Caco-2 (cell line): Measurements from ENCODE around the gene TRAF3IP1. TPM values are rescaled to one million over a fixed set of nuclear protein-coding genes. Genes with fewer than 3 reads are reported as not detected.
"Not testable (repeated sequence)": the region's sequence is repeated elsewhere in the genome, so short reads cannot be mapped to it uniquely, and the experiment has no call there.

Source experiments
- BruUV-seq: library from RNA; stranded (reverse); fragments of 400-500 nt; replicated peaks from 2 replicates; lab custom pipeline; 2021; lab: Mats Ljungman, UMichigan
- CTCF ChIA-PET: fragments of 300-600 bp; sonication (Branson Sonifier 250); formaldehyde crosslinking; loops from one replicate; lab custom pipeline; 2022; ENCODE audit warnings: antibody characterized with exemption; lab: Charles Lee
- POLR2A ChIA-PET: fragments of 300-600 bp; sonication (Branson Sonifier 250); formaldehyde crosslinking; loops from one replicate; lab custom pipeline; 2022; ENCODE audit warnings: antibody characterized with exemption; lab: Charles Lee
- DNase-seq, 2 experiments: peaks; one replicate each; pipeline versions ENCODE4 v3.0.0 to v3.0.0-alpha.2; 2020 to 2022
- H3K27me3 ChIP-seq: replicated peaks from 2 replicates; pipeline ENCODE4 v1.6.0; 2011; ENCODE audit warnings: low read length; ENCODE audit not compliant: control insufficient read depth, insufficient read depth
- H3K36me3 ChIP-seq: 2 replicates; pipeline ENCODE4 v1.5.1; 2011; ENCODE audit warnings: low read length; ENCODE audit not compliant: control insufficient read depth, insufficient read depth
- H3K4me1 ChIP-seq: fragments of 250-450 bp; sonication (Bioruptor Pico); 2 replicates; pipeline ENCODE4 v1.5.1; 2020; ENCODE audit warnings: mild to moderate bottlenecking
- H3K4me3 ChIP-seq: 2 replicates; pipeline ENCODE4 v1.5.1; 2011; ENCODE audit warnings: low read depth, mild to moderate bottlenecking, control low read depth, low read length
- H3K9me3 ChIP-seq: fragments of 250-450 bp; sonication (Bioruptor Pico); 2 replicates; pipeline ENCODE4 v1.5.1; 2020; ENCODE audit warnings: mild to moderate bottlenecking, moderate library complexity
- H3K27ac Mint-ChIP-seq: one replicate; pipeline ENCODE4 v1.8.0; 2022; ENCODE audit warnings: mixed read lengths; ENCODE audit not compliant: unreplicated experiment
- H3K27me3 Mint-ChIP-seq: one replicate; pipeline ENCODE4 v1.8.0; 2022; ENCODE audit warnings: mixed read lengths; ENCODE audit not compliant: insufficient read depth, unreplicated experiment
- H3K36me3 Mint-ChIP-seq: one replicate; pipeline ENCODE4 v1.8.0; 2022; ENCODE audit warnings: mild to moderate bottlenecking, mixed read lengths; ENCODE audit not compliant: insufficient read depth, unreplicated experiment
- H3K4me1 Mint-ChIP-seq: one replicate; pipeline ENCODE4 v1.8.0; 2022; ENCODE audit warnings: low read depth, mixed read lengths; ENCODE audit not compliant: unreplicated experiment
- H3K4me3 Mint-ChIP-seq: one replicate; pipeline ENCODE4 v1.8.0; 2022; ENCODE audit warnings: mild to moderate bottlenecking, moderate library complexity, mixed read lengths; ENCODE audit not compliant: unreplicated experiment
- H3K9me3 Mint-ChIP-seq: one replicate; pipeline ENCODE4 v1.8.0; 2022; ENCODE audit warnings: mixed read lengths; ENCODE audit not compliant: unreplicated experiment
- intact Hi-C: fragments of 100-400 bp; cut with micrococcal nuclease; formaldehyde crosslinking; loops from one replicate; pipeline ENCODE4 v1.10.0; 2022; ENCODE audit not compliant: unreplicated experiment
- total RNA-seq: library from RNA; stranded (reverse); gene quantifications from 2 replicates; pipeline ENCODE4 v1.2.3, GENCODE V29; 2022
- TF ChIP-seq, protein P1 (sequence below), 2 experiments: fragments of 200-600 bp in 1 of 2; IDR thresholded peaks; 1 replicate in 1 of 2; 2 replicates in 1 of 2; pipeline versions ENCODE4 v1.5.1 to v1.8.0; 2011 to 2022; ENCODE audit warnings: antibody characterized with exemption in 1 of 2, control low read depth in 1 of 2, inconsistent platforms in 1 of 2, low read depth in 1 of 2, low read length in 1 of 2, mild to moderate bottlenecking in 1 of 2, moderate library complexity in 1 of 2; ENCODE audit not compliant: insufficient read depth in 1 of 2, severe bottlenecking in 1 of 2, unreplicated experiment in 1 of 2

The TRAF3IP1 gene
- total RNA-seq, 1 experiment from 2014 or later, result 7.4 TPM

GRCh38 chr2:238330391-238330790 is 10.1 kb downstream of the TRAF3IP1 start:
- H3K27me3 Mint-ChIP-seq, result no peaks in the 10 kb centered on the region
- no TSS peak for BruUV-seq
- H3K4me3 Mint-ChIP-seq, result no peak overlapping the region
- TF ChIP-seq, protein P1, sequence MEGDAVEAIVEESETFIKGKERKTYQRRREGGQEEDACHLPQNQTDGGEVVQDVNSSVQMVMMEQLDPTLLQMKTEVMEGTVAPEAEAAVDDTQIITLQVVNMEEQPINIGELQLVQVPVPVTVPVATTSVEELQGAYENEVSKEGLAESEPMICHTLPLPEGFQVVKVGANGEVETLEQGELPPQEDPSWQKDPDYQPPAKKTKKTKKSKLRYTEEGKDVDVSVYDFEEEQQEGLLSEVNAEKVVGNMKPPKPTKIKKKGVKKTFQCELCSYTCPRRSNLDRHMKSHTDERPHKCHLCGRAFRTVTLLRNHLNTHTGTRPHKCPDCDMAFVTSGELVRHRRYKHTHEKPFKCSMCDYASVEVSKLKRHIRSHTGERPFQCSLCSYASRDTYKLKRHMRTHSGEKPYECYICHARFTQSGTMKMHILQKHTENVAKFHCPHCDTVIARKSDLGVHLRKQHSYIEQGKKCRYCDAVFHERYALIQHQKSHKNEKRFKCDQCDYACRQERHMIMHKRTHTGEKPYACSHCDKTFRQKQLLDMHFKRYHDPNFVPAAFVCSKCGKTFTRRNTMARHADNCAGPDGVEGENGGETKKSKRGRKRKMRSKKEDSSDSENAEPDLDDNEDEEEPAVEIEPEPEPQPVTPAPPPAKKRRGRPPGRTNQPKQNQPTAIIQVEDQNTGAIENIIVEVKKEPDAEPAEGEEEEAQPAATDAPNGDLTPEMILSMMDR (IDR thresholded peaks at IDR 0.05; ENCODE audit: insufficient read depth in 1 of 2, low read depth in 1 of 2, low read length in 1 of 2, severe bottlenecking in 1 of 2, unreplicated experiment in 1 of 2), result no peak
- intact Hi-C loops, result no loop called here
- ChIA-PET POLR2A (no interaction called here), CTCF (no interaction called here)
- no peaks in the 10 kb centered on the region for H3K9me3 ChIP-seq
- H3K9me3 Mint-ChIP-seq, result no peaks in the 10 kb centered on the region
- H3K36me3 ChIP-seq, result no peaks in the 10 kb centered on the region
- H3K4me3 ChIP-seq, result no peak overlapping the region
- H3K27ac Mint-ChIP-seq, result no peak overlapping the region
- H3K4me1 ChIP-seq, result no peaks in the 10 kb centered on the region
- no peak for DNase-seq
- H3K36me3 Mint-ChIP-seq, result peaks cover 10% of the 10 kb centered on the region
- H3K27me3 ChIP-seq, result no peaks in the 10 kb centered on the region
- no peaks in the 10 kb centered on the region for H3K4me1 Mint-ChIP-seq

GRCh38 chr2:238331916-238332315 is 11.6 kb downstream of the TRAF3IP1 start:
- no TSS peak for BruUV-seq
- Histone ChIP-seq H3K27me3 (no peaks in the 10 kb centered on the region), H3K4me3 (no peak overlapping the region), H3K9me3 (no peaks in the 10 kb centered on the region), H3K36me3 (no peaks in the 10 kb centered on the region), H3K4me1 (no peaks in the 10 kb centered on the region)
- Mint-ChIP-seq H3K27ac (no peak overlapping the region), H3K27me3 (no peaks in the 10 kb centered on the region), H3K9me3 (no peaks in the 10 kb centered on the region), H3K4me1 (no peaks in the 10 kb centered on the region), H3K36me3 (peaks cover 10% of the 10 kb centered on the region), H3K4me3 (no peak overlapping the region)
- ChIA-PET POLR2A (no interaction called here), CTCF (no interaction called here)
- DNase-seq, result no peak
- TF ChIP-seq, protein P1 (IDR thresholded peaks at IDR 0.05; ENCODE audit: insufficient read depth in 1 of 2, low read depth in 1 of 2, low read length in 1 of 2, severe bottlenecking in 1 of 2, unreplicated experiment in 1 of 2), result no peak
- intact Hi-C loops, result no loop called here

DNA sequence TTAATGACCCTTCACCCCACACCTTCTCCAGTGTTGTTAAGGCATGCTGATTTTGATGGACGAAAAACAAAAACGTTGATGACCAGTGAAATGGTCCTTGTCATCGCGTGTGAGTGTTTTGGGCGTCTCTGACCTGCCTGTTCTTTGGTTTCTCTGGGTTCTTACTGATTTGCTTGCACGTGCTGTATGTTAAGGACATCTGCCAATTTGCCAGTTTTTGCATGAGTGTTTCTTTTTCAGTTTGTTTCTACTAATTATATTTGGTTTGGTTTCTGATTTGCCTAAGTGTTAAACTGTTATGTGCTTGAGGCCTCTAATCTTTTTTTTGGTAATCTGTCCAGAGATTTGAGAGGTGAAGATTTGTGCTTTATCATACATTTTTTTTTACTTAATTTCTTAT is 14.6 kb downstream of the TRAF3IP1 start:
- no peak for DNase-seq
- H3K9me3 ChIP-seq, result no peaks in the 10 kb centered on the region
- no peak overlapping the region for H3K4me3 Mint-ChIP-seq
- no peaks in the 10 kb centered on the region for H3K9me3 Mint-ChIP-seq
- H3K27me3 ChIP-seq, result no peaks in the 10 kb centered on the region
- POLR2A ChIA-PET, result no interaction called here
- H3K27ac Mint-ChIP-seq, result no peak overlapping the region
- H3K27me3 Mint-ChIP-seq, result no peaks in the 10 kb centered on the region
- H3K36me3 Mint-ChIP-seq, result peaks cover 8% of the 10 kb centered on the region
- CTCF ChIA-PET, result no interaction called here
- no TSS peak for BruUV-seq
- intact Hi-C loops, result no loop called here
- H3K4me3 ChIP-seq, result no peak overlapping the region
- H3K36me3 ChIP-seq, result no peaks in the 10 kb centered on the region
- TF ChIP-seq, protein P1 (IDR thresholded peaks at IDR 0.05; ENCODE audit: insufficient read depth in 1 of 2, low read depth in 1 of 2, low read length in 1 of 2, severe bottlenecking in 1 of 2, unreplicated experiment in 1 of 2), result no peak
- H3K4me1 Mint-ChIP-seq, result no peaks in the 10 kb centered on the region
- H3K4me1 ChIP-seq, result no peaks in the 10 kb centered on the region

DNA sequence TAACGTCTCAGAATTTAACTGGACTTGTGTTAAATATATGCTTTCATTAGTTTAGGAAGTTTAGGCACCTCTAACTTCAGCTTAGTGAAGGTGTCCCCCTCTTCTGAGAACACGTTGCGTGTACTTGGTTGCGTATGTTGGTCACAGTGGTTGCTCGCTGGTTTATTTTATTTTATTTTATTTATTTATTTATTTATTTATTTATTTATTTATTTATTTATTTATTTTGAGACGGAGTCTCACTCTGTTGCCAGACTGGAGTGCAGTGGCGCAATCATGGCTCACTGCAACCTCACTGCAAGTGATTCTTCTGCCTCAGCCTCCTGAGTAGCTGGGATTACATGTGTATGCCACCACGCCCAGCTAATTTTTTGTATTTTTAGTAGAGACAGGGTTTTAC is 15.3 kb downstream of the TRAF3IP1 start:
- CTCF ChIA-PET, result interaction anchor here (0.7 kb wide), 1 partner anchor 72 kb away, joined by 3 read pairs; no protein-coding TSS in a partner anchor
- H3K9me3 ChIP-seq, DNase-seq, H3K4me3 ChIP-seq, H3K36me3 ChIP-seq, H3K9me3 Mint-ChIP-seq, H3K4me1 ChIP-seq, H3K27me3 ChIP-seq, H3K36me3 Mint-ChIP-seq, H3K4me1 Mint-ChIP-seq, POLR2A ChIA-PET, BruUV-seq, H3K27me3 Mint-ChIP-seq, H3K27ac Mint-ChIP-seq, H3K4me3 Mint-ChIP-seq, intact Hi-C loops: not testable (repeated sequence)
